SK-N-SH treated with all-trans-retinoic acid at 6 μM for 48 hours (cell line): ENCODE measurements around the gene LRTM1.

Experiments used
- ATAC-seq: fragments of 200-7000 bp; cut with Tn5 transposase; 3 replicates; pipeline ENCODE4 v1.9.1; 2020; ENCODE audit warnings: mild to moderate bottlenecking, moderate library complexity
- ARNTL ChIP-seq: fragments of 450-650 bp; formaldehyde crosslinking; IDR thresholded peaks from 2 replicates; pipeline ENCODE4 v1.5.0; 2020; ENCODE audit warnings: low read depth, mild to moderate bottlenecking, moderate library complexity, borderline replicate concordance
- BACH2 ChIP-seq: fragments of 250-450 bp; sonication (Bioruptor Pico); IDR thresholded peaks from 2 replicates; pipeline ENCODE4 v1.9.0; 2021; ENCODE audit warnings: mild to moderate bottlenecking, borderline replicate concordance
- CREB5 ChIP-seq: fragments of 250-450 bp; sonication (Bioruptor Pico); IDR thresholded peaks from 2 replicates; pipeline ENCODE4 v1.5.1; 2020; ENCODE audit warnings: low read depth, mild to moderate bottlenecking, moderate library complexity
- CSDC2 ChIP-seq: fragments of 250-450 bp; sonication (Bioruptor Pico); IDR thresholded peaks from 2 replicates; pipeline ENCODE4 v1.5.0; 2020; ENCODE audit warnings: mild to moderate bottlenecking, moderate library complexity
- CSRNP3 ChIP-seq: fragments of 250-450 bp; sonication (Bioruptor Pico); IDR thresholded peaks from 2 replicates; pipeline ENCODE4 v1.5.1; 2021; ENCODE audit warnings: mild to moderate bottlenecking, moderate library complexity
- ESRRG ChIP-seq: fragments of 250-450 bp; sonication (Bioruptor Pico); IDR thresholded peaks from 2 replicates; pipeline ENCODE4 v1.6.1; 2021; ENCODE audit warnings: mild to moderate bottlenecking
- GLIS3 ChIP-seq: fragments of 250-450 bp; sonication (Bioruptor Pico); IDR thresholded peaks from 2 replicates; pipeline ENCODE4 v1.5.0; 2020; ENCODE audit warnings: mild to moderate bottlenecking, moderate library complexity
- OSR1 ChIP-seq: fragments of 250-450 bp; sonication (Bioruptor Pico); IDR thresholded peaks from 2 replicates; pipeline ENCODE4 v1.8.0; 2022; ENCODE audit warnings: moderate library complexity, mild to moderate bottlenecking, inconsistent platforms
- PATZ1 ChIP-seq: fragments of 250-450 bp; sonication (Bioruptor Pico); IDR thresholded peaks from 2 replicates; pipeline ENCODE4 v1.8.0; 2020; ENCODE audit warnings: mild to moderate bottlenecking, moderate library complexity, borderline replicate concordance
- PPARA ChIP-seq: fragments of 250-450 bp; sonication (Bioruptor Pico); IDR thresholded peaks from 2 replicates; pipeline ENCODE4 v1.5.0; 2020; ENCODE audit warnings: mild to moderate bottlenecking, borderline replicate concordance
- RARB ChIP-seq: fragments of 250-450 bp; sonication (Bioruptor Pico); IDR thresholded peaks from 2 replicates; pipeline ENCODE4 v1.8.0; 2021; ENCODE audit warnings: mild to moderate bottlenecking, moderate library complexity
- SNAI2 ChIP-seq: fragments of 250-450 bp; sonication (Bioruptor Pico); IDR thresholded peaks from 2 replicates; pipeline ENCODE4 v1.5.0; 2020; ENCODE audit warnings: mild to moderate bottlenecking, moderate library complexity
- TCF4 ChIP-seq: fragments of 250-450 bp; sonication (Bioruptor Pico); IDR thresholded peaks from 2 replicates; pipeline ENCODE4 v1.8.0; 2021; ENCODE audit warnings: mild to moderate bottlenecking, moderate library complexity, borderline replicate concordance
- TOX ChIP-seq: fragments of 250-450 bp; sonication (Bioruptor Pico); IDR thresholded peaks from 2 replicates; pipeline ENCODE4 v1.8.0; 2021; ENCODE audit warnings: mild to moderate bottlenecking, moderate library complexity, borderline replicate concordance
- TSHZ2 ChIP-seq: fragments of 250-450 bp; sonication (Bioruptor Pico); IDR thresholded peaks from 2 replicates; pipeline ENCODE4 v1.5.0; 2020; ENCODE audit warnings: mild to moderate bottlenecking, moderate library complexity
- ZC3H10 ChIP-seq: fragments of 250-450 bp; sonication (Bioruptor Pico); IDR thresholded peaks from 2 replicates; pipeline ENCODE4 v1.5.1; 2021; ENCODE audit warnings: mild to moderate bottlenecking, moderate library complexity
- ZFP3 ChIP-seq: fragments of 250-450 bp; sonication (Bioruptor Pico); IDR thresholded peaks from 2 replicates; pipeline ENCODE4 v1.5.0; 2020; ENCODE audit warnings: mild to moderate bottlenecking, moderate library complexity
- ZFP30 ChIP-seq: fragments of 450-650 bp; formaldehyde crosslinking; IDR thresholded peaks from 2 replicates; pipeline ENCODE4 v1.5.0; 2022; ENCODE audit warnings: mild to moderate bottlenecking, moderate library complexity
- ZNF565 ChIP-seq: fragments of 450-650 bp; formaldehyde crosslinking; conservative IDR thresholded peaks from 2 replicates; pipeline ENCODE4 v1.5.0; 2020; ENCODE audit warnings: low read depth, mild to moderate bottlenecking, moderate library complexity
- ZNF8 ChIP-seq: fragments of 450-650 bp; formaldehyde crosslinking; IDR thresholded peaks from 2 replicates; pipeline ENCODE4 v1.5.0; 2020; ENCODE audit warnings: mild to moderate bottlenecking, moderate library complexity

Gene LRTM1

GRCh38 chr3:54915181-54915580 is 12.7 kb downstream of the LRTM1 start:
- no peak for ATAC-seq
- no peak for TF ChIP-seq ESRRG (CRISPR knock-in tag)
- TF ChIP-seq ZFP30 (CRISPR knock-in tag): no peak
- no peak for TF ChIP-seq ZNF8 (CRISPR knock-in tag)
- TF ChIP-seq TCF4 (CRISPR knock-in tag): no peak
- no peak for TF ChIP-seq RARB (CRISPR knock-in tag)
- TF ChIP-seq TOX (CRISPR knock-in tag): no peak
- TF ChIP-seq ZNF565 (CRISPR knock-in tag): no peak
- no peak for TF ChIP-seq PATZ1 (CRISPR knock-in tag)
- TF ChIP-seq OSR1 (CRISPR knock-in tag): no peak

- TF ChIP-seq TCF4 (CRISPR knock-in tag) (0 out of 2 replicates have a peak, but pooled peaks have one; percentile 21), ESRRG (CRISPR knock-in tag) (no peak)
These were observed 13.7 kb downstream of the LRTM1 start for GRCh38 chr3:54914180-54914579.

GRCh38 chr3:54909191-54909590 is 18.7 kb downstream of the LRTM1 start:
- no peak for TF ChIP-seq BACH2
- no peak for TF ChIP-seq CSRNP3 (CRISPR knock-in tag)
- no peak for TF ChIP-seq PPARA
- no peak for TF ChIP-seq CREB5
- no peak for TF ChIP-seq RARB (CRISPR knock-in tag)
- no peak for TF ChIP-seq ZFP30 (CRISPR knock-in tag)
- TF ChIP-seq CSDC2 (CRISPR knock-in tag): no peak
- no peak for TF ChIP-seq SNAI2
- no peak for TF ChIP-seq ZFP3 (CRISPR knock-in tag)
- TF ChIP-seq ZNF565 (CRISPR knock-in tag): no peak
- no peak for TF ChIP-seq ARNTL (CRISPR knock-in tag)
- no peak for TF ChIP-seq TOX (CRISPR knock-in tag)
- no peak for TF ChIP-seq GLIS3
- no peak for TF ChIP-seq TSHZ2 (CRISPR knock-in tag)
- no peak for TF ChIP-seq ESRRG (CRISPR knock-in tag)
- no peak for TF ChIP-seq TCF4 (CRISPR knock-in tag)
- TF ChIP-seq OSR1 (CRISPR knock-in tag): no peak
- TF ChIP-seq ZNF8 (CRISPR knock-in tag): no peak
- no peak for TF ChIP-seq ZC3H10
- no peak for TF ChIP-seq PATZ1 (CRISPR knock-in tag)
- ATAC-seq: no peak

More at GRCh38 chr3:54914180-54914579, 13.7 kb downstream of the LRTM1 start:
- ATAC-seq: no peak
